WTC11 (cell line): ENCODE measurements around the gene GP2. TPM values are rescaled to one million over a fixed set of nuclear protein-coding genes. Genes with fewer than 3 reads are reported as not detected.
"Not testable (repeated sequence)": the region's sequence is repeated elsewhere in the genome, so short reads cannot be mapped to it uniquely, and the experiment has no call there.

ENCODE experiments used
- ATAC-seq: fragments of 200-7000 bp; cut with Tn5 transposase; 2 replicates; pipeline ENCODE4 v1.10.0; 2021; ENCODE audit warnings: mild to moderate bottlenecking, moderate library complexity
- CTCF ChIA-PET: fragments of 300-600 bp; sonication (Branson Sonifier 250); formaldehyde crosslinking; loops from one replicate; lab custom pipeline; 2021; ENCODE audit warnings: antibody characterized with exemption; lab: Charles Lee
- POLR2A ChIA-PET: fragments of 350-600 bp; sonication (Branson Sonifier 250); formaldehyde crosslinking; loops from one replicate; lab custom pipeline; 2021; ENCODE audit warnings: antibody characterized with exemption; lab: Charles Lee
- DNase-seq: peaks from one replicate; pipeline ENCODE4 v3.0.0; 2021; ENCODE audit warnings: low spot score
- H3K27ac Mint-ChIP-seq: 2 replicates; pipeline ENCODE4 v1.8.0; 2021; ENCODE audit warnings: mixed read lengths
- H3K27me3 Mint-ChIP-seq: 2 replicates; pipeline ENCODE4 v1.8.0; 2021; ENCODE audit warnings: low read depth, mild to moderate bottlenecking, moderate library complexity, mixed read lengths
- H3K36me3 Mint-ChIP-seq: 2 replicates; pipeline ENCODE4 v1.8.0; 2021; ENCODE audit warnings: mixed read lengths
- H3K4me1 Mint-ChIP-seq: 2 replicates; pipeline ENCODE4 v1.8.0; 2022; ENCODE audit warnings: mixed read lengths
- H3K4me3 Mint-ChIP-seq: 2 replicates; pipeline ENCODE4 v1.8.0; 2021; ENCODE audit warnings: mild to moderate bottlenecking, moderate library complexity, mixed read lengths
- H3K9me3 Mint-ChIP-seq: 2 replicates; pipeline ENCODE4 v1.8.0; 2021; ENCODE audit warnings: mixed read lengths
- ATF2 ChIP-seq: sonication (generic); formaldehyde crosslinking; IDR thresholded peaks from 2 replicates; pipeline ENCODE4 v1.8.1; 2022; ENCODE audit warnings: low read depth, missing genetic modification reagents, borderline replicate concordance
- ATF3 ChIP-seq: sonication (generic); formaldehyde crosslinking; conservative IDR thresholded peaks from 2 replicates; pipeline ENCODE4 v1.8.1; 2022; ENCODE audit warnings: mild to moderate bottlenecking, missing genetic modification reagents
- ATF6 ChIP-seq: sonication (generic); formaldehyde crosslinking; IDR thresholded peaks from 2 replicates; pipeline ENCODE4 v1.8.1; 2023; ENCODE audit warnings: mild to moderate bottlenecking, missing genetic modification reagents
- CBFB ChIP-seq: sonication (generic); formaldehyde crosslinking; IDR thresholded peaks from 2 replicates; pipeline ENCODE4 v1.8.1; 2022; ENCODE audit warnings: mild to moderate bottlenecking, low read depth, missing genetic modification reagents
- CTCF ChIP-seq: fragments of 200-600 bp; IDR thresholded peaks from 2 replicates; pipeline ENCODE4 v1.8.0; 2022; ENCODE audit warnings: antibody characterized with exemption
- ERG ChIP-seq: fragments of 250-450 bp; sonication (Bioruptor Pico); IDR thresholded peaks from 2 replicates; pipeline ENCODE4 v1.8.0; 2021; ENCODE audit warnings: mild to moderate bottlenecking
- FOXP1 ChIP-seq: sonication (generic); formaldehyde crosslinking; IDR thresholded peaks from 2 replicates; pipeline ENCODE4 v1.8.0; 2022; ENCODE audit warnings: missing genetic modification reagents, mild to moderate bottlenecking, moderate library complexity, borderline replicate concordance
- MXD4 ChIP-seq: fragments of 250-450 bp; sonication (Bioruptor Pico); IDR thresholded peaks from 2 replicates; pipeline ENCODE4 v1.8.0; 2021; ENCODE audit warnings: mild to moderate bottlenecking, moderate library complexity, borderline replicate concordance
- MYBL2 ChIP-seq: sonication (generic); formaldehyde crosslinking; IDR thresholded peaks from 2 replicates; pipeline ENCODE4 v1.8.1; 2023; ENCODE audit warnings: mild to moderate bottlenecking, moderate library complexity, missing genetic modification reagents
- NFATC4 ChIP-seq: fragments of 250-450 bp; sonication (Bioruptor Pico); IDR thresholded peaks from 2 replicates; pipeline ENCODE4 v1.9.0; 2021; ENCODE audit warnings: mild to moderate bottlenecking
- NFE2L1 ChIP-seq: sonication (generic); formaldehyde crosslinking; IDR thresholded peaks from 2 replicates; pipeline ENCODE4 v1.8.1; 2023; ENCODE audit warnings: missing genetic modification reagents
- NR3C1 ChIP-seq: sonication (generic); formaldehyde crosslinking; conservative IDR thresholded peaks from 2 replicates; pipeline ENCODE4 v1.8.1; 2023; ENCODE audit warnings: low read depth, mild to moderate bottlenecking, missing genetic modification reagents
- PRRX2 ChIP-seq: fragments of 250-450 bp; sonication (Bioruptor Pico); IDR thresholded peaks from 2 replicates; pipeline ENCODE4 v1.8.0; 2021; ENCODE audit warnings: mild to moderate bottlenecking
- USF2 ChIP-seq: sonication (generic); formaldehyde crosslinking; IDR thresholded peaks from 2 replicates; pipeline ENCODE4 v1.8.1; 2023; ENCODE audit warnings: mild to moderate bottlenecking, missing genetic modification reagents, moderate library complexity
- ZBTB21 ChIP-seq: sonication (generic); formaldehyde crosslinking; IDR thresholded peaks from 2 replicates; pipeline ENCODE4 v1.8.1; 2023; ENCODE audit warnings: mild to moderate bottlenecking, missing genetic modification reagents, borderline replicate concordance
- ZMAT4 ChIP-seq: fragments of 250-450 bp; sonication (Bioruptor Pico); IDR thresholded peaks from 2 replicates; pipeline ENCODE4 v1.9.0; 2021; ENCODE audit warnings: mild to moderate bottlenecking
- ZNF532 ChIP-seq: fragments of 250-450 bp; sonication (Bioruptor Pico); IDR thresholded peaks from 2 replicates; pipeline ENCODE4 v1.9.0; 2021; ENCODE audit warnings: mild to moderate bottlenecking, borderline replicate concordance
- ZSCAN18 ChIP-seq: fragments of 250-450 bp; sonication (Bioruptor Pico); IDR thresholded peaks from 2 replicates; pipeline ENCODE4 v2.1.2; 2022; ENCODE audit warnings: mild to moderate bottlenecking, moderate library complexity
- total RNA-seq: library from RNA; stranded (reverse); gene quantifications from 3 replicates; pipeline ENCODE4 v1.2.3, GENCODE V29; 2021

GP2 gene
- total RNA-seq, 1 experiment from 2014 or later = 6.6 TPM

GRCh38 chr16:20313741-20314140, 13.6 kb downstream of the GP2 start:
- ChIA-PET CTCF (interaction anchor here (2.3 to 3.6 kb wide), 2 partner anchors 13 to 406 kb away, joined by 9 to 15 read pairs; no protein-coding TSS in a partner anchor), POLR2A (no interaction called here)
- TF ChIP-seq MYBL2 (no peak), ZNF532 (CRISPR knock-in tag) (no peak), ATF3 (no peak), ZMAT4 (CRISPR knock-in tag) (no peak), NR3C1 (no peak), USF2 (no peak), PRRX2 (no peak), ZSCAN18 (CRISPR knock-in tag) (no peak), NFE2L1 (CRISPR knock-in tag) (no peak), MXD4 (CRISPR knock-in tag) (no peak), FOXP1 (CRISPR knock-in tag) (no peak), ATF6 (no peak), ERG (CRISPR knock-in tag) (no peak), ATF2 (CRISPR knock-in tag) (no peak), NFATC4 (CRISPR knock-in tag) (no peak), CTCF (no peak), ZBTB21 (CRISPR knock-in tag) (no peak), CBFB (CRISPR knock-in tag) (no peak)
- Mint-ChIP-seq H3K4me1 (peaks cover 10% of the 10 kb centered on the region), H3K36me3 (no peaks in the 10 kb centered on the region), H3K9me3 (peaks cover 17% of the 10 kb centered on the region), H3K4me3 (no peak overlapping the region), H3K27me3 (no peaks in the 10 kb centered on the region), H3K27ac (no peak overlapping the region)
- DNase-seq (no peak), ATAC-seq (no peak)

- H3K4me3 Mint-ChIP-seq, ATAC-seq, H3K36me3 Mint-ChIP-seq, DNase-seq, POLR2A ChIA-PET, H3K27me3 Mint-ChIP-seq, H3K27ac Mint-ChIP-seq: not testable (repeated sequence)
- Mint-ChIP-seq H3K4me1 (peaks cover 10% of the 10 kb centered on the region), H3K9me3 (peaks cover 17% of the 10 kb centered on the region)
- CTCF ChIA-PET = interaction anchor here (3.6 kb wide), 1 partner anchor 12 kb away, joined by 15 read pairs; no protein-coding TSS in a partner anchor
Measured at GRCh38 chr16:20312536-20313095, 14.7 kb downstream of the GP2 start.
